GM12891 (cell line): ENCODE results near the gene MEF2C.
A peak's percentile ranks its signal among the peaks of the same experiment; 100 is the strongest.

Source experiments
- POLR2A ChIP-seq: IDR thresholded peaks from 2 replicates; pipeline ENCODE4 v1.6.1; 2011; ENCODE audit warnings: low read depth, low read length, control low read depth
- POLR2AphosphoS5 ChIP-seq: IDR thresholded peaks from 2 replicates; pipeline ENCODE4 v1.6.1; 2011; ENCODE audit warnings: low read depth, low read length, control low read depth
- POU2F2 ChIP-seq: IDR thresholded peaks from 2 replicates; pipeline ENCODE4 v1.6.1; 2011; ENCODE audit warnings: low read depth, mild to moderate bottlenecking, control low read depth, low read length, moderate library complexity
- SPI1 ChIP-seq: IDR thresholded peaks from 2 replicates; pipeline ENCODE4 v1.6.1; 2011; ENCODE audit warnings: low read depth, low read length, control low read depth
- TAF1 ChIP-seq: IDR thresholded peaks from 2 replicates; pipeline ENCODE4 v1.6.1; 2011; ENCODE audit warnings: low read depth, low read length, control low read depth

- 0 out of 2 replicates have a peak, but pooled peaks have one; percentile 40 for TF ChIP-seq POLR2A
- peak; percentile 46; the same call in 1 of the 2 replicates for TF ChIP-seq POLR2AphosphoS5
- TF ChIP-seq SPI1 = peak; percentile 32
- no peak for TF ChIP-seq POU2F2
- TF ChIP-seq TAF1 = no peak
Observed at GRCh38 chr5:88829054-88829453, 53.9 kb downstream of the MEF2C start.
